ENCODE data around the gene DIAPH3. TPM values are rescaled to one million over a fixed set of nuclear protein-coding genes. Genes with fewer than 3 reads are reported as not detected.
A peak's percentile ranks its signal among the peaks of the same experiment; 100 is the strongest.

DIAPH3 gene
- total RNA-seq, 2 donors from 2014 or later: 23.6 to 25.7 TPM

DNA sequence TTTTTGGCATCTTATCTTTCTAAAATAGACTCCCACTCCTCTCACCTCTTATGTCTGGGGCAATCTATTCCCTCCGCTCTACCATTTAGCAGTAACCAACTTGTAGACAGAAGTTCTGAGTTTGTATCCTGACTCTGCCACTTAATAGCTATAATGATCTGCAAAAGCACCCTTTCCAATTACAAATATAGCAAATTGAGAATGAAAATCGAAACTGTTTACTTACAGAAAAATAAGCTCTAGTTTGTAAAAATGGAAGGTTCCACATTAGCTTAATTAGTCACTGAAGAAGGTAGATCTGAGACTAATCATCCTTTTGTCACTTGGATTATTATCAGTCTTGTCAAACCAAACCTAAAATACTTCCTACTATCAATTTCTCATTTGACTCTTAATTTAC lies 409.3 kb downstream of the DIAPH3 start:
- Mint-ChIP-seq H3K4me3 (no peak overlapping the region), H3K36me3 (ENCODE audit: low read depth) (peaks cover 5% of the 10 kb centered on the region), H3K27me3 (ENCODE audit: insufficient read depth) (no peaks in the 10 kb centered on the region), H3K4me1 (peaks cover 33% of the 10 kb centered on the region), H3K27ac (peak overlapping the region; percentile 18), H3K9me3 (peaks cover 4% of the 10 kb centered on the region)
- 54 to 90% methylated on average over 2 of the region's 2 CpGs for WGBS, 2 experiments (ENCODE audit: insufficient coverage in 1 of 2, insufficient read length in 1 of 2)
- H3K4me1 ChIP-seq (ENCODE audit: control insufficient read depth, insufficient read depth, low read length): no peaks in the 10 kb centered on the region
- no peak overlapping the region for H3K27ac ChIP-seq (ENCODE audit: low read depth, low read length)
- peaks cover 11% of the 10 kb centered on the region for H3K36me3 ChIP-seq (ENCODE audit: control insufficient read depth, insufficient read depth, low read length)
- H3K9me3 ChIP-seq (ENCODE audit: control insufficient read depth, low read length): peaks cover 10% of the 10 kb centered on the region
- DNase-seq: no peak
- H3K27me3 ChIP-seq (ENCODE audit: control insufficient read depth, insufficient read depth, low read length, poor library complexity, severe bottlenecking): no peaks in the 10 kb centered on the region
- H3K4me3 ChIP-seq (ENCODE audit: low read length): no peak overlapping the region
- H3K9ac ChIP-seq (ENCODE audit: extremely low read depth, low read length, poor library complexity, severe bottlenecking): no peak overlapping the region
- TF ChIP-seq, protein P1, sequence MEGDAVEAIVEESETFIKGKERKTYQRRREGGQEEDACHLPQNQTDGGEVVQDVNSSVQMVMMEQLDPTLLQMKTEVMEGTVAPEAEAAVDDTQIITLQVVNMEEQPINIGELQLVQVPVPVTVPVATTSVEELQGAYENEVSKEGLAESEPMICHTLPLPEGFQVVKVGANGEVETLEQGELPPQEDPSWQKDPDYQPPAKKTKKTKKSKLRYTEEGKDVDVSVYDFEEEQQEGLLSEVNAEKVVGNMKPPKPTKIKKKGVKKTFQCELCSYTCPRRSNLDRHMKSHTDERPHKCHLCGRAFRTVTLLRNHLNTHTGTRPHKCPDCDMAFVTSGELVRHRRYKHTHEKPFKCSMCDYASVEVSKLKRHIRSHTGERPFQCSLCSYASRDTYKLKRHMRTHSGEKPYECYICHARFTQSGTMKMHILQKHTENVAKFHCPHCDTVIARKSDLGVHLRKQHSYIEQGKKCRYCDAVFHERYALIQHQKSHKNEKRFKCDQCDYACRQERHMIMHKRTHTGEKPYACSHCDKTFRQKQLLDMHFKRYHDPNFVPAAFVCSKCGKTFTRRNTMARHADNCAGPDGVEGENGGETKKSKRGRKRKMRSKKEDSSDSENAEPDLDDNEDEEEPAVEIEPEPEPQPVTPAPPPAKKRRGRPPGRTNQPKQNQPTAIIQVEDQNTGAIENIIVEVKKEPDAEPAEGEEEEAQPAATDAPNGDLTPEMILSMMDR (conservative IDR thresholded peaks at IDR 0.05): no peak

DNA sequence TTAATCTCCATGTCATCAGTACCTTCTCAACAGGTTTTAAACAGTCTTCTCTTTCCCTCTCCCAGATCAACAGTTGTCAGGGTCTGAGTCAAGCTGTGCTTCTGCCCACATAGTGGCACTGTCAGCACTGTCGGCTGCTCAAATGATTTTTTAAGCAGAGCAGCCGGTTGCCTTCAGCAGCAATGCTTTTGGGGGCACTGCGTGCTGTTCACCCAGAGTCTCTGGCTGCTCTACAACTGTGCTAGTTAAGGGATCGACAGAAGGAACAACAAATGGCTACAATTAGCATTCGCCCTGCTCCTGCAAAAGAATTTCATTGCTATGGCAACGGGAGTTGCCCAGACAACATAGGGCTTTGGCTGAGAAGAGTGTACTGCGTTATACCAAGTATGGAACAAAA lies 412.9 kb downstream of the DIAPH3 start:
- H3K27ac Mint-ChIP-seq: peak overlapping the region; percentile 7
- H3K36me3 Mint-ChIP-seq (ENCODE audit: low read depth): no peaks in the 10 kb centered on the region
- Histone ChIP-seq H3K4me3 (ENCODE audit: low read length) (no peak overlapping the region), H3K27me3 (ENCODE audit: control insufficient read depth, insufficient read depth, low read length, poor library complexity, severe bottlenecking) (no peaks in the 10 kb centered on the region), H3K4me1 (ENCODE audit: control insufficient read depth, insufficient read depth, low read length) (no peaks in the 10 kb centered on the region), H3K9me3 (ENCODE audit: control insufficient read depth, low read length) (no peaks in the 10 kb centered on the region), H3K36me3 (ENCODE audit: control insufficient read depth, insufficient read depth, low read length) (no peaks in the 10 kb centered on the region), H3K9ac (ENCODE audit: extremely low read depth, low read length, poor library complexity, severe bottlenecking) (peak overlapping the region; percentile 2), H3K27ac (ENCODE audit: low read depth, low read length) (peak overlapping the region; percentile 65)
- 25 to 33% methylated on average over 6 to 7 of the region's 7 CpGs for WGBS, 2 experiments (ENCODE audit: insufficient coverage in 1 of 2, insufficient read length in 1 of 2)
- peaks cover 38% of the 10 kb centered on the region for H3K4me1 Mint-ChIP-seq
- TF ChIP-seq, protein P1 (conservative IDR thresholded peaks at IDR 0.05): no peak
- peak; percentile 86 for DNase-seq
- no peak overlapping the region for H3K4me3 Mint-ChIP-seq
- H3K9me3 Mint-ChIP-seq: no peaks in the 10 kb centered on the region
- H3K27me3 Mint-ChIP-seq (ENCODE audit: insufficient read depth): no peaks in the 10 kb centered on the region

DNA sequence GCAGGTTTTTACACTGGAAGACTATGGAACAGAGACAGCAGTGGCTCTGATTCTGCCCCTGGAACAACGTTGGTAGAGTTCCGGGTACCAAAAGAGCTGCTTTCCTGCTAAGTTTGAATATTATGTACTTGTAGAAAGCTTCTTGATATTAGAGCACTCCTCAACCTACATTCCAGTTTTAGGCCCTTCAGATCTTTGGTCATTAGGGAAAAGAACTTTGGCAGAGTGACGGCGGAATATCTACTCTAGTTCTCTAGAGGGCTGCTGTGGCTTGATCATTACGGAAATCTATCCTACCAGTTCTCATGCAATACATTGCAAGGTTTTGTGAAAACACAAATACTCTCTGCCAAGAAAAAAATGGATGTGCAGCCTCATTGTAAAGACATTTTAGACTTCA lies 415.7 kb downstream of the DIAPH3 start:
- Histone ChIP-seq H3K9ac (ENCODE audit: extremely low read depth, low read length, poor library complexity, severe bottlenecking) (no peak overlapping the region), H3K36me3 (ENCODE audit: control insufficient read depth, insufficient read depth, low read length) (no peaks in the 10 kb centered on the region), H3K9me3 (ENCODE audit: control insufficient read depth, low read length) (no peaks in the 10 kb centered on the region), H3K4me3 (ENCODE audit: low read length) (no peak overlapping the region), H3K4me1 (ENCODE audit: control insufficient read depth, insufficient read depth, low read length) (peaks cover 5% of the 10 kb centered on the region), H3K27me3 (ENCODE audit: control insufficient read depth, insufficient read depth, low read length, poor library complexity, severe bottlenecking) (no peaks in the 10 kb centered on the region), H3K27ac (ENCODE audit: low read depth, low read length) (no peak overlapping the region)
- Mint-ChIP-seq H3K4me1 (peaks cover 37% of the 10 kb centered on the region), H3K27me3 (ENCODE audit: insufficient read depth) (no peaks in the 10 kb centered on the region), H3K4me3 (no peak overlapping the region), H3K36me3 (ENCODE audit: low read depth) (no peaks in the 10 kb centered on the region), H3K9me3 (no peaks in the 10 kb centered on the region), H3K27ac (no peak overlapping the region)
- DNase-seq: no peak
- TF ChIP-seq, protein P1 (conservative IDR thresholded peaks at IDR 0.05): no peak
- 87 to 91% methylated on average over 5 of the region's 5 CpGs for WGBS, 2 experiments (ENCODE audit: insufficient coverage in 1 of 2, insufficient read length in 1 of 2)

Data from endodermal cell (in vitro differentiated cells).